Glutamatergic neuron (in vitro differentiated cells): ENCODE data around the gene AQP10. TPM values are rescaled to one million over a fixed set of nuclear protein-coding genes. Genes with fewer than 3 reads are reported as not detected.
A peak's percentile ranks its signal among the peaks of the same experiment; 100 is the strongest.

Experiments
- DNase-seq: peaks from one replicate; pipeline ENCODE4 v3.0.0; 2022
- H3K27ac Mint-ChIP-seq: one replicate; pipeline ENCODE4 v1.8.0; 2020; ENCODE audit warnings: mild to moderate bottlenecking, mixed read lengths, inconsistent platforms; ENCODE audit not compliant: unreplicated experiment
- H3K27me3 Mint-ChIP-seq: one replicate; pipeline ENCODE4 v1.8.0; 2020; ENCODE audit warnings: mild to moderate bottlenecking, moderate library complexity, mixed read lengths, inconsistent platforms; ENCODE audit not compliant: unreplicated experiment
- H3K36me3 Mint-ChIP-seq: one replicate; pipeline ENCODE4 v1.8.0; 2020; ENCODE audit warnings: mild to moderate bottlenecking, mixed read lengths, inconsistent platforms; ENCODE audit not compliant: unreplicated experiment
- H3K4me1 Mint-ChIP-seq: one replicate; pipeline ENCODE4 v1.8.0; 2020; ENCODE audit warnings: mild to moderate bottlenecking, low read depth, mixed read lengths, inconsistent platforms; ENCODE audit not compliant: unreplicated experiment
- H3K4me3 Mint-ChIP-seq: one replicate; pipeline ENCODE4 v1.8.0; 2020; ENCODE audit warnings: mild to moderate bottlenecking, mixed read lengths, inconsistent platforms; ENCODE audit not compliant: unreplicated experiment
- H3K9me3 Mint-ChIP-seq: one replicate; pipeline ENCODE4 v1.8.0; 2020; ENCODE audit warnings: mild to moderate bottlenecking, moderate library complexity, mixed read lengths, inconsistent platforms; ENCODE audit not compliant: unreplicated experiment
- total RNA-seq: library from RNA; stranded (reverse); fragmentation: NEBNext Ultra II Directional; extraction: Animal tissue kit (Norgen Biotek cat#: 25700); gene quantifications from one replicate; pipeline ENCODE4 v1.2.1, GENCODE V29; 2021; ENCODE audit not compliant: unreplicated experiment
- TF ChIP-seq, protein P1 (sequence below): fragments of 200-600 bp; sonication (generic); IDR thresholded peaks from one replicate; pipeline ENCODE4 v1.5.0; 2021; ENCODE audit not compliant: partially characterized antibody, unreplicated experiment

The AQP10 gene
- total RNA-seq, 1 donor from 2014 or later, result not detected

DNA sequence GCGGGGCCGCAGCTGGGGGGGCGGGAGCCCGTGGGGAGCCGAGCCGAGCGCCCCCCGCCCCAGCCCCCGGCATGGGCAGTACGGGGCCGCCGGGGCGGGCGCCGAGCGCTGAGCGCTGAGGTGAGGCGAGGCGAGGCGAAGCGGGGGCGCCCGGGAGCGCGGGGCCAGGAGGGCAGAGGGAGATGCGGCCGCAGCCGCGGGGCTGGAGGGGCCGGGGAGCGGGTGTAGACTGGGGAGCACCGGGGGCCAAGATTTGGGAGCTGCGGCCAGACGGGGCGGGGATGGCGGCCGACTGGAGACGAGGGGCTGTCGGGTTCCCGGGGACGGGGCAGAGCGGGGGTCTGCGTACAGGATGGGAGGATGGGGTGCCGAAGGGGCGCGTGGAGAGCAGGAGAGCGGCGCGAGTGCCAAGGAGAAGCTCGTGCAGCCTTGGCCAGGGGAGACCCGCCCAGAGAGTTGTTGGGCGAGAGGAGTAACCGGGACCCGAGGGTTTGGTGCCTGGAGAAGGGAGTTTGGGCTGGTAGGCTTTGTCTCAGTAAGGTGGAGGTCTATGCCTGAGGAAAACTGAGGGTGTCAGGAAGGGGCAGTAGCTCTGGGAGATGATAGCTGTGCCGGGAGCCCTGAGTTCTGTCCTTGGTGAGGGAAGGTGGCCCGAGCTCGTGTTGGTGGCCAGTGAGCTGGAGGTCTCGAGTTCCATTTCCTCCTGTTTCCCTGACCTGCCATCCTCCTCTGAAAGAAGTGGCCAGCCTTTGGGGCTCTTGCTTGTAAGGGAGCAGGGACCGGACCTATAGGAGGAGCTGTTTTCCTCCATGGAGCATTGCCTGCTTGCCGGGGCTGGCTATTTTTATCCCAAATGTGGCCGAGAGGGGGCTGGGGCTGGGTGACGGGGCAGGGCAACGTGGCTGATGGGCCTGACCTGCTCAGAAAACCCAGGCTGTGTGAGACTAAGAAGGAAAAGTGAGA lies 5.0 kb downstream of the AQP10 start:
- Mint-ChIP-seq H3K27me3 (peaks cover 20% of the 10 kb centered on the region), H3K36me3 (peaks cover 3% of the 10 kb centered on the region), H3K27ac (peak overlapping the region; percentile 94), H3K9me3 (peaks cover 10% of the 10 kb centered on the region), H3K4me3 (peak overlapping the region; percentile 94), H3K4me1 (peaks cover 29% of the 10 kb centered on the region)
- DNase-seq, result peak; percentile 89
- TF ChIP-seq, protein P1, sequence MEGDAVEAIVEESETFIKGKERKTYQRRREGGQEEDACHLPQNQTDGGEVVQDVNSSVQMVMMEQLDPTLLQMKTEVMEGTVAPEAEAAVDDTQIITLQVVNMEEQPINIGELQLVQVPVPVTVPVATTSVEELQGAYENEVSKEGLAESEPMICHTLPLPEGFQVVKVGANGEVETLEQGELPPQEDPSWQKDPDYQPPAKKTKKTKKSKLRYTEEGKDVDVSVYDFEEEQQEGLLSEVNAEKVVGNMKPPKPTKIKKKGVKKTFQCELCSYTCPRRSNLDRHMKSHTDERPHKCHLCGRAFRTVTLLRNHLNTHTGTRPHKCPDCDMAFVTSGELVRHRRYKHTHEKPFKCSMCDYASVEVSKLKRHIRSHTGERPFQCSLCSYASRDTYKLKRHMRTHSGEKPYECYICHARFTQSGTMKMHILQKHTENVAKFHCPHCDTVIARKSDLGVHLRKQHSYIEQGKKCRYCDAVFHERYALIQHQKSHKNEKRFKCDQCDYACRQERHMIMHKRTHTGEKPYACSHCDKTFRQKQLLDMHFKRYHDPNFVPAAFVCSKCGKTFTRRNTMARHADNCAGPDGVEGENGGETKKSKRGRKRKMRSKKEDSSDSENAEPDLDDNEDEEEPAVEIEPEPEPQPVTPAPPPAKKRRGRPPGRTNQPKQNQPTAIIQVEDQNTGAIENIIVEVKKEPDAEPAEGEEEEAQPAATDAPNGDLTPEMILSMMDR, result peak; percentile 81

DNA sequence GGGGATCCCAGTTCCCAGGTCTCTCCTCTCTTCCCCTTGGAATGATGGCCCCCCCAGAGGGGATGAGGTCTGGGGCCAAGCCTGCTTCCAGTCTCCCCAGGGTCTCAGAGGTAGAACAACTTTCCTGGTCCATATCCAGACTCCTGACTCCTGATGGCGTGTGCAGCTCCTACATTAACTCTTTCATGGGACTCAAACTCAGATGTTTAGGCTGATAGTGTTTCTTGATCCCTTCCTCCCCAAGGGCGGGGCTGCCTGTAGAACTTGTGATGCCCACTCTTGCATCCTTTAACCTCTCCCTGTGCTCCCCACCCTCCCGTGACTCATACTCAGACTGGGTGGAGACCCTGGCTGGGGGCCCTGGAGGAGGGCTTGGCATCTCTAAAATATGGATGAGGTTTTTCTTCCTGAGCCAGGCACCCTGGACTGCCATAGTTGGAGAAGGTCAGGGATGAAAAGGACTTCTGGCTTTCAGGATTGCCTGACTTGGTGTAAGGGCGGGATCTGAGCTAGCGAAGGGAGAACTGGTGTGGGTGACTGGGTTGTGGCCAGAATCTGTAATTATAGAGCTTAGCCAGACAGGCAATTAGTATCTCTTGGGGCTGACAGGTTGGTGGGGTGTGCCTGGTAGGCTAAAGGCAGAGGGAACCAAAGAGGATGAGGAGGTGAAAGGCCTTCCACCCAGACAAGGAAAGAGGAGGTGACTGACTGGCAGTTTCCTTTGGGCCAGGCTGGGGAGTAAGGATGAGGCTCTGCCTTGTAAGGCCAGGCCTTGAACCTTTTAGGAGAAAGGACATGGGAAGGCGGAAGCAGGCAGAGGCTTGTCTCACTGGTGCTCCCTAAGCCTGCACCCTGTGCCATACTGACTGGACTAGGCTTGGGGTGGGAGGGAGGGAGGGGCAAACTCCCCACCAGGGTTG lies 5.9 kb downstream of the AQP10 start:
- TF ChIP-seq, protein P1, result peak; percentile 27
- Mint-ChIP-seq H3K27me3 (peaks cover 17% of the 10 kb centered on the region), H3K27ac (peak overlapping the region; percentile 94), H3K36me3 (peaks cover 3% of the 10 kb centered on the region), H3K4me3 (peak overlapping the region; percentile 94), H3K4me1 (peaks cover 29% of the 10 kb centered on the region), H3K9me3 (peaks cover 8% of the 10 kb centered on the region)
- DNase-seq, result no peak

DNA sequence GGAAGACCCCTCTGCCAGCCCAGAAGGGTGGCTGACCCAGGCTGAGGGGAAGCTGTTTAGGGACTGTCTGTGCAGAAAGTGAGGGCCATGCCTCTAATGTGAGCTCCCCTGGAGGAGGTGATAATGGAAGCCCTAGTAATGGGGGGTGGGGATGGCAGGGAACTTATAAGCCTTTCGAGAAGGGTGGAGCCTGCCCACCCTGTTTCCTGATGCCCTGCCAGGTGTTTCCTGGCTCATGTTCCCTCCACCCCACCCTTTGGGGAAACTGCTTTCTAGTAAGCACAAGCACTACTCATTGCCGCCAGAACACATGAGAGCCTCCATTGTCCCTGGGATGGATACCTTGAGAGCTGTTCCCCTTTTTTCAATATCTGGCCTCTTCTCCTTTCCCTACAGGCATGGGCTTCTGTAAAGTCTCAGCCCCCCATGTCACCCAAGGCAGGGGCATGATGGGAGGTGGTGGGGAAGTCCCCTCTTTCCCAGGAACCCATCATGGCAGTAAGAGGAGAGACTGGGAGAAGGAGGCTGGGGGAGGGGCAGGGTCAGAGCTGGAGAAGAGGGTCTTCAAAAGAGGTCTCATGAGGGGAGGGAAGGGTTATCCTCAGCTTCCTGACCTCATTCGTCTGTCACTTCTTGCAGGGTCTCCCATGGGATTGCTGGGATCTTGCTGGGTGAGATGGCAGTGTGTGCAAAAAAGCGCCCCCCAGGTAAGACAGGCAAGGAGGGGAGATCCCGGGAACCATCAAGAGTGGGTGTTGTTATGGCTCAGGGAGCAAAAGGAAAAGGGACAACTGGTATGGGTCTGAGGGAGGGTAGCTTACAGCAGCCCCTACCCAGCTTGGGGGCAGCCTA lies 6.8 kb downstream of the AQP10 start:
- H3K36me3 Mint-ChIP-seq, result peaks cover 3% of the 10 kb centered on the region

DNA sequence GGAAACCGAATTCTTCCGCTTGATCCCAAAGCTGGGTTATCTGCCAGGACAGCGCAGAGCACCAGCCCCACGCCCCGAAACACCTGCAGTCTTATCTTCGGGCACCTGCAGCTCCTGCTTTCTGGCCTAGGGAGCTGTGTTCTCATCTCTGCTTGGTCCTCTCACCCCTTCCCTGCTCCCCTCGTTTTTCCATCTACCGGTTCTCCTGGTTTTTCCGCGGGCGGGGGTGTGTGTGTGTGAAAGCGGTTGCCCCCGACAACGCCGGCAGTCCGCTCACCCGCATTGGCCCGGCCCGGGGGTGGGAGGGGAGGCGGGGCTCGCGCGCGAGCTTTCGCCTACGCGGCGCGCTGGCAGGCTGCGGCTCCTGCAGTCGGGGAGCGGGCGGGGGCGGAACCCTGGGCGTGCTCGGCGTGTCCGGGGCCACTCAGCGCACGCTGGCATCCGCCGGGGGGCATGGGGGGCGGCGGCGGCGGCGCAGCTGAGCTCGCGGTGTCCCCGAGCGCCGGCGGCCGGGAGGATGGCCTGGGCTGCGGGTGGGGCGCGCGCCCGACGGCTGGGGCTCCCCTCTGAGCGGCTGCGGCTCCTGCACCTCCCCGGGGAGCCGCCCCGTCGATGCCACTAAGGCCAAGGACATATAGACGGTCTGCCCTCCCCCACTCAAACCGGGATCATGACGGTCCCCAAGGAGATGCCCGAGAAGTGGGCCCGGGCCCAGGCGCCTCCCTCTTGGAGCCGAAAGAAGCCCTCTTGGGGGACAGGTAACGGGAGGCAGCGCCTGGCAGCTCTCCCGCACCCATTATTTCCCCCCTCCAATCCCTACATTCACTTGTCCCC lies 7.6 kb downstream of the AQP10 start:
- Mint-ChIP-seq H3K27ac (peak overlapping the region; percentile 85), H3K36me3 (peaks cover 3% of the 10 kb centered on the region)
- TF ChIP-seq, protein P1, result no peak

More for the DNA sequence above, 6.8 kb downstream of the AQP10 start:
- Mint-ChIP-seq H3K4me3 (peak overlapping the region; percentile 82), H3K9me3 (peaks cover 8% of the 10 kb centered on the region), H3K27me3 (peaks cover 17% of the 10 kb centered on the region), H3K27ac (no peak overlapping the region), H3K4me1 (peaks cover 29% of the 10 kb centered on the region)
- TF ChIP-seq, protein P1, result no peak
- DNase-seq, result no peak

More for the DNA sequence above, 7.6 kb downstream of the AQP10 start:
- DNase-seq, result peak; percentile 71
- Mint-ChIP-seq H3K27me3 (peaks cover 17% of the 10 kb centered on the region), H3K9me3 (peaks cover 8% of the 10 kb centered on the region), H3K4me3 (peak overlapping the region; percentile 87), H3K4me1 (peaks cover 29% of the 10 kb centered on the region)
